Heart right ventricle (tissue), 16 donors: Measurements from ENCODE around the gene ZFX. TPM values are rescaled to one million over a fixed set of nuclear protein-coding genes. Genes with fewer than 3 reads are reported as not detected.

Source experiments
- ATAC-seq, 8 donors: fragments of 200-7000 bp; cut with Tn5 transposase; one replicate each; pipeline ENCODE4 v1.9.1; 2020; ENCODE audit warnings: mild to moderate bottlenecking in 8 of 8, moderate library complexity in 8 of 8, moderate number of reproducible peaks in 1 of 8
- DNase-seq, 2 donors: peaks; one replicate each; pipeline ENCODE4 v3.0.0-alpha.2; 2020
- H3K27ac ChIP-seq, 10 donors: fragments of 200-600 bp; sonication (generic) in 2 of 10; one replicate each; pipeline versions ENCODE4 v1.5.0 to v1.8.0; 2020 to 2022; ENCODE audit warnings: mild to moderate bottlenecking in 3 of 10
- H3K27me3 ChIP-seq, 7 donors: fragments of 200-600 bp; one replicate each; pipeline ENCODE4 v1.8.0; 2021 to 2022; ENCODE audit warnings: mild to moderate bottlenecking in 2 of 7
- H3K36me3 ChIP-seq, 9 donors: fragments of 200-600 bp; sonication (generic) in 1 of 9; one replicate each; pipeline versions ENCODE4 v1.5.0 to v1.8.0; 2020 to 2022; ENCODE audit warnings: mild to moderate bottlenecking in 2 of 9
- H3K4me1 ChIP-seq, 9 donors: fragments of 200-600 bp; sonication (generic) in 1 of 9; one replicate each; pipeline versions ENCODE4 v1.5.0 to v1.8.0; 2020 to 2022; ENCODE audit warnings: mild to moderate bottlenecking in 4 of 9
- H3K4me3 ChIP-seq, 10 donors: fragments of 200-600 bp; sonication (generic) in 2 of 10; one replicate each; pipeline versions ENCODE4 v1.5.0 to v1.8.0; 2020 to 2022; ENCODE audit warnings: mild to moderate bottlenecking in 7 of 10, moderate library complexity in 2 of 10
- H3K9me3 ChIP-seq, 11 donors: fragments of 200-600 bp in 10 of 11; sonication (generic) in 2 of 11; one replicate each; pipeline versions ENCODE4 v1.5.0 to v1.8.0; 2013 to 2022; ENCODE audit warnings: mild to moderate bottlenecking in 2 of 11, control low read depth in 1 of 11, moderate library complexity in 1 of 11
- WGBS, 2 donors: extraction: QIAGEN DNeasy Blood & Tissue Kit; methylation state at CpG; one replicate each; pipeline ENCODE4 v1.1.7; 2013; ENCODE audit warnings: inconsistent platforms in 1 of 2; 5-methylcytosine and 5-hydroxymethylcytosine counted together
- intact Hi-C, 10 donors: fragments of 100-400 bp; cut with DNase I; formaldehyde crosslinking; loops; one replicate each; pipeline versions ENCODE4 v1.11.1 to v1.14.2; 2022
- polyA plus RNA-seq, 2 donors: library from polyadenylated mRNA; stranded (reverse); fragments of 200-250 nt; gene quantifications; one replicate each; pipeline ENCODE4 v1.2.3, GENCODE V29; 2013
- total RNA-seq, 10 donors: library from RNA; stranded (reverse); fragmentation: NEBNext Ultra II Directional in 3 of 10; extraction: Animal tissue kit (Norgen Biotek cat#: 25700) in 3 of 10; gene quantifications; one replicate each; pipeline versions ENCODE4 v1.2.1 to v1.2.4, GENCODE V29; 2021 to 2023
- TF ChIP-seq, protein P1 (sequence below), 9 donors: fragments of 200-600 bp; sonication (generic) in 2 of 9; IDR thresholded peaks; one replicate each; pipeline versions ENCODE4 v1.5.0 to v1.8.0; 2021 to 2022; ENCODE audit warnings: antibody characterized with exemption in 9 of 9, mild to moderate bottlenecking in 5 of 9, moderate library complexity in 1 of 9
- donor health status: Arrhythmogenic right ventricular cardiomyopathy.
- donor health status: ischemic (EF 13 %, LVEDD 7.1; RV severe dilation, severe dysfunction).
- donor health status: healthy with polysubstance abuse.
- donor health status: DM: no; HTN: yes; CAD: no.
- donor health status: DM: no; HTN: no; CAD: no.
- donor health status: ischemic (EF 25% LVEDD 6.9; RV normal size, moderate dysfunction).
- donor health status: ischemic (EF 25% LVEDD 5.7; RV mildly dilated, moderate dysfunction).
- donor health status: healthy.
- donor health status: DM: yes; HTN: yes; CAD: no.
- donor health status: Ischemic cardiomyopathy.
- donor health status: ischemic (EF 35%, LVEDD 5.7; RV mildly dilated, moderate dysfunction).
- donor health status: nonischemic (EF 11% LVEDD 7.7; RV severe dilation, severe dysfunction).
- donor health status: DM: yes; HTN: yes; CAD: no.
- donor health status: PGD.
- donor health status: ischemic (EF 29% LVEDD 5.4; RV normal size, mild dysfunction).
- donor health status: nonischemic (EF 23%, LVEDD 6.1; RV moderate dilation, normal function).

The ZFX gene
- total and polyA plus RNA-seq, 12 donors = 3.2 to 57.6 (median 37.1) TPM

GRCh38 chrX:24189490-24189889 is 40.0 kb downstream of the ZFX start:
- Histone ChIP-seq H3K9me3 (no peaks in the 10 kb centered on the region), H3K4me3 (no peak overlapping the region), H3K27me3 (no peaks in the 10 kb centered on the region), H3K27ac (no peak overlapping the region), H3K4me1 (peaks cover 0 to 49% (median 6%) of the 10 kb centered on the region in 9 donors), H3K36me3 (peaks cover 0 to 58% (median 0%) of the 10 kb centered on the region in 9 donors)
- TF ChIP-seq, protein P1, sequence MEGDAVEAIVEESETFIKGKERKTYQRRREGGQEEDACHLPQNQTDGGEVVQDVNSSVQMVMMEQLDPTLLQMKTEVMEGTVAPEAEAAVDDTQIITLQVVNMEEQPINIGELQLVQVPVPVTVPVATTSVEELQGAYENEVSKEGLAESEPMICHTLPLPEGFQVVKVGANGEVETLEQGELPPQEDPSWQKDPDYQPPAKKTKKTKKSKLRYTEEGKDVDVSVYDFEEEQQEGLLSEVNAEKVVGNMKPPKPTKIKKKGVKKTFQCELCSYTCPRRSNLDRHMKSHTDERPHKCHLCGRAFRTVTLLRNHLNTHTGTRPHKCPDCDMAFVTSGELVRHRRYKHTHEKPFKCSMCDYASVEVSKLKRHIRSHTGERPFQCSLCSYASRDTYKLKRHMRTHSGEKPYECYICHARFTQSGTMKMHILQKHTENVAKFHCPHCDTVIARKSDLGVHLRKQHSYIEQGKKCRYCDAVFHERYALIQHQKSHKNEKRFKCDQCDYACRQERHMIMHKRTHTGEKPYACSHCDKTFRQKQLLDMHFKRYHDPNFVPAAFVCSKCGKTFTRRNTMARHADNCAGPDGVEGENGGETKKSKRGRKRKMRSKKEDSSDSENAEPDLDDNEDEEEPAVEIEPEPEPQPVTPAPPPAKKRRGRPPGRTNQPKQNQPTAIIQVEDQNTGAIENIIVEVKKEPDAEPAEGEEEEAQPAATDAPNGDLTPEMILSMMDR (IDR thresholded peaks at IDR 0.05) = no peak
- ATAC-seq (no peak), DNase-seq (no peak)
- whole genome bisulfite sequencing, 2 donors = 79 to 89% methylated on average over 2 of the region's 2 CpGs
- intact Hi-C loops = loop anchor here in 1 of 10 donors (5.0 kb wide), 1 partner anchor 37 kb away; no protein-coding TSS in a partner anchor

GRCh38 chrX:24190500-24191156 is 41.1 kb downstream of the ZFX start:
- Histone ChIP-seq H3K9me3 (no peaks in the 10 kb centered on the region), H3K4me1 (peaks cover 0 to 43% (median 6%) of the 10 kb centered on the region in 9 donors), H3K27me3 (no peaks in the 10 kb centered on the region), H3K4me3 (no peak overlapping the region), H3K27ac (no peak overlapping the region), H3K36me3 (peaks cover 0 to 47% (median 0%) of the 10 kb centered on the region in 9 donors)
- ATAC-seq (peak in 1 of 8 donors; percentile 59), DNase-seq (no peak)
- intact Hi-C loops = no loop called here
- 57 to 66% methylated on average over 2 of the region's 2 CpGs for WGBS, 2 donors
- TF ChIP-seq, protein P1 (IDR thresholded peaks at IDR 0.05) = no peak

DNA sequence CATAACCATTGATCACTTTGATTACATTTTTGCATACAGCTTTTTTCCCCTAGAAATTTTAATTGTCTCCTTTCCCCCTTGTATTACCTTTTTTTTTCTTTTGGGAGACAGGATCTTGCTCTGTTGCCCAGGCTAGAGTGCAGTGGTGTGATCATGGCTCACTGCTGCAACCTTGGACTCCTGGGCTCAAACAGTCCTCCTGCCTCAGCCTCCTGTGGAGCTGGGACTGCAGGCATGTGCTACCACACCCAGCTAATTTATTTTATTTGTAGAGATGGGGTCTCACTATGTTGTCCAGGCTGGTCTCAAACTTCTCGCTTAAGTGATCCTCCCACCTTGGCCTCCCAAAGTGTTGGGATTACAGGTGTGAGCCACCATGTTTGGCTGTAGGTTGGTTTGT is 47.0 kb downstream of the ZFX start:
- intact Hi-C loops = no loop called here
- H3K4me1 ChIP-seq = peaks cover 0 to 33% (median 9%) of the 10 kb centered on the region in 9 donors
- WGBS, 2 donors = 100% methylated on average over 1 of the region's 1 CpG
- DNase-seq (no peak), ATAC-seq (no peak)
- no peak overlapping the region for H3K4me3 ChIP-seq
- no peaks in the 10 kb centered on the region for H3K27me3 ChIP-seq
- H3K27ac ChIP-seq = no peak overlapping the region
- H3K9me3 ChIP-seq = no peaks in the 10 kb centered on the region
- peaks cover 0 to 12% (median 0%) of the 10 kb centered on the region in 9 donors for H3K36me3 ChIP-seq
- TF ChIP-seq, protein P1 (IDR thresholded peaks at IDR 0.05) = no peak

DNA sequence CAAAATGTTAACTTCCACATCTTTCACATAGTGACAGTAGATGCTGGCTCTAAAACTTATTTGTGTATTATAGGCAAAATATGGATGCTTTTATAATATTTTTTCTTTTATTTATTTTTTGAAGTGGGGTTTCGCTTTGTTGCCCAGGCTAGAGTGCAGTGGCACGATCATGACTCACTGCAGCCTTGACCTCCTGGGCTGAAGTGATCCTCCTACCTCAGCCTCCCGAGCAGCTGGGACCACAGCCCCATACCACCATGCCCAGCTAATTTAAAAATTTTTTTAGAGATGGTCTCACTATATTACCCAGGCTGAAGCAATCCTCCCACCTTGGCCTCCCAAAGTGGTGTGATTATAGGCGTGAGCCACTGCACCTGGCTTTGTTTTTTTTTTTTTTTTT is 48.6 kb downstream of the ZFX start:
- H3K4me3 ChIP-seq = no peak overlapping the region

More for the DNA sequence above, 48.6 kb downstream of the ZFX start:
- no peak for DNase-seq
- no peaks in the 10 kb centered on the region for H3K27me3 ChIP-seq
- peaks cover 0 to 14% (median 0%) of the 10 kb centered on the region in 9 donors for H3K36me3 ChIP-seq
- no peak overlapping the region for H3K27ac ChIP-seq
- intact Hi-C loops = no loop called here
- ATAC-seq = no peak
- peaks cover 0 to 49% (median 14%) of the 10 kb centered on the region in 9 donors for H3K4me1 ChIP-seq
- 98 to 100% methylated on average over 4 of the region's 4 CpGs for WGBS, 2 donors
- no peaks in the 10 kb centered on the region for H3K9me3 ChIP-seq
- TF ChIP-seq, protein P1 (IDR thresholded peaks at IDR 0.05) = no peak
